ENCODE measurements around the gene CBR4.
"Not testable (repeated sequence)": the region's sequence is repeated elsewhere in the genome, so short reads cannot be mapped to it uniquely, and the experiment has no call there.

CBR4 gene

DNA sequence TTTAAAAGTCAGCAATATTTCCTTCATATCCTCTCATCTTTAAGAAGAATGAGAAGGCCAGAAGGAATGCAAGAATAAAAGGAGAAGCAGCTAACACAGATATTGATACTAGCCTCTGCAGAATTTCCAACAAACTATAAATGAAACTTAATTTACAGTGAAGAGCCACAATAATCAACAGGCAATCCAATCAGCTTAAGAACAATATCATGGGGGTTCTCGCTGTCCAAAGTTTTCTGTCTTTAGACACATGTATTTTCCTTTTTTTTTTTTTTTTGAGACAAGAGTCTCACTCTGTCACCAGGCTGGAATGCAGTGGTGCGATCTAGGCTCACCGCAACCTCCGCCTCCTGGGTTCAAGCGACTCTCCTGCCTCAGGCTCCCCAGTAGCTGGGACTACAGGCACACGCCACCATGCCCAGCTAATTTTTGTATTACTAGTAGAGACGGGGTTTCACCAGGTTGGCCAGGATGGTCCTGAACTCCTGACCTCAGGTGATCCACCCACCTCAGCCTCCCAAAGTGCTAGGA is 17.0 kb downstream of the CBR4 start:
- DNase-seq, result not testable (repeated sequence)

DNA sequence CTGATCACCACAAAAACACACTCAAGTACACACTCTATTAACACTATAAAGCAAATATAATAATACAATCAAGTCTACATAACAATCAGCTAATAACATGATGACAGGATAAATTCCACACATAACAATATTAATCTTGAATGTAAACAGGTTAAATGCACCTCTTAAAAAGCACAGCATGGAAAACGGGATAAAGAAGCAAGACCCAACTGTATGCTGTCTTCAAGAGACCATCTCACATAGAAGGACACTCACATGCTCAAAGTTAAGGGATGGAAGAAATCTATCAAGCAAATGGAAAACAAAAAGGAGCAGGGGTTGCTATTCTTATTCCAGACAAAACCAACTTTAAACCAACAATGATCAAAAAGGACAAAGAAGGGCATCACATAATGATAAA is 28.1 kb downstream of the CBR4 start:
- no peak for DNase-seq

GRCh38 chr4:168981460-168981859 is 28.6 kb downstream of the CBR4 start:
- DNase-seq, result no peak

GRCh38 chr4:168979338-168979737 is 30.7 kb downstream of the CBR4 start:
- no peak for DNase-seq

GRCh38 chr4:168978001-168978700 is 31.9 kb downstream of the CBR4 start:
- DNase-seq, result no peak

- no peak for DNase-seq
These were observed 37.5 kb downstream of the CBR4 start for GRCh38 chr4:168972596-168972995.

- no peak for DNase-seq
These were observed 49.3 kb downstream of the CBR4 start for GRCh38 chr4:168960716-168961115.

DNA sequence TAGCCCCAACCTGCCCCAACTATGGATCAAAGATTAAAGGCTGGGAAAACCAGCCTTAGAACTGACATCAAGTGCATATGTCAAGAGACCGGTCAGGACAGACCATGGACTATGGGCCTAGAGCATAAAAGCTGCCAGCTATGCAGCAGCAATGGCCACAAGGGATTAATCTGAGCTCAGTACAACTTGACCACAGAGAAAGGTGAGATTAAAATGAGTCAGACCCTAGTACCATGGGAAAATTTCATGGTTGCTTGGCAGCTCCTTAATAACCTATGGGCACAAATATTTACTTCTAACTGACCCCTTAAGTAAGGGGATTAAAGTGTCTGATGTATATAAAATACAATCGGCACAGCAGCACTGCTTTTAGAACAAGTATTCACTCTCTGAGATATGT is 54.4 kb downstream of the CBR4 start:
- no peak for DNase-seq

DNA sequence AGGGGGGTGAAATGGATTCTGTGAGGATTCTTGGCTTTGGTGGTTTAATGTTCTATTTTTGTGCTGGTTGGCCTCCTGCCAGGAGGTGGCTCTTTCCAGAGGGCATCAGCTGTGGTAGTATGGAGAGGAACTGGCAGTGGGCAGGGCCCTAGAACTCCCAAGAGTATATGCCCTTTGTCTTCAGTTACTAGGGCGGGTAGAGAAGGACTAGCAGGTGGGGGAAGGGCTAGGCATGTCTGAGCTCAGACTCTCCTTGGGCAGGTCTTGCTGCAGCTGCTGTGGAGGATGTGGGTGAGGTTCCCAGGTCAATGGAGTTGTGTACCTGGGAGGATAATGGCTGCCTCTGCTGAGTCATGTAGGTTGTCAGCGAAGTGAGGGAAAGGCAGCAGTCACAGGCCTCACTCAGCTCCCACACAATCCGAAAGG is 57.2 kb downstream of the CBR4 start:
- peak; percentile 49 for DNase-seq

DNA sequence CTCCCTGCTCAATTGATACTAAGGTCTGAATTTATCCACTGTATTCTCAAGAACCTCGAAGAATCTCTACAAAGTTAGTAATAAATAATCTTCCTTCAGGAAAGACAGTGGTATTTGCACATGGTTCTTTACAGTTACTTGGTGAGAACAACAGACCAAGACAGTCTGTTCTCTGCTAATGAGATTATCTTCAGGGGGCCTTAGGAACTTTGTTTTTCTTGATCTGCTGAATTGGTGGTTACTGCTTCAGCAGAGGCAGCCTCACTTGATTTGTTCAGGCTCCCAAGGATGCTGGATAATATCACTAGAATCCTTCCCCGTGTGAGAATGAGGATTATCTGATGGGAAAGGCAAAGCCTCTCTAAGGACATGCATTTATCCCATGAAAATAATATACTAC is 64.8 kb downstream of the CBR4 start:
- no peak for DNase-seq

GRCh38 chr4:168942985-168943384 is 67.1 kb downstream of the CBR4 start:
- no peak for DNase-seq

All from NCI-H345 (cell line).